Activated naive CD8-positive, alpha-beta T cell treated with anti-CD3 and anti-CD28 coated beads for 36 hours (primary cell): ENCODE results near the gene CREBBP. TPM values are rescaled to one million over a fixed set of nuclear protein-coding genes. Genes with fewer than 3 reads are reported as not detected.

Experiments
- DNase-seq: peaks from one replicate; pipeline ENCODE4 v3.0.0; 2021
- H3K27ac Mint-ChIP-seq: one replicate; pipeline ENCODE4 v1.8.0; 2022; ENCODE audit warnings: mild to moderate bottlenecking, moderate library complexity, mixed read lengths
- H3K27me3 Mint-ChIP-seq: one replicate; pipeline ENCODE4 v1.8.0; 2022; ENCODE audit warnings: mild to moderate bottlenecking, mixed read lengths
- H3K36me3 Mint-ChIP-seq: one replicate; pipeline ENCODE4 v1.8.0; 2021; ENCODE audit warnings: mild to moderate bottlenecking, mixed read lengths
- H3K4me1 Mint-ChIP-seq: one replicate; pipeline ENCODE4 v1.8.0; 2021; ENCODE audit warnings: mixed read lengths
- H3K4me3 Mint-ChIP-seq: one replicate; pipeline ENCODE4 v1.8.0; 2022; ENCODE audit warnings: mild to moderate bottlenecking, moderate library complexity, mixed read lengths
- H3K9me3 Mint-ChIP-seq: one replicate; pipeline ENCODE4 v1.8.0; 2022; ENCODE audit warnings: mixed read lengths
- total RNA-seq, 2 experiments: library from RNA; stranded (reverse); gene quantifications; one replicate each; pipeline ENCODE4 v1.2.3, GENCODE V29; 2021

The CREBBP gene
- total RNA-seq, 2 experiments from 2014 or later: 30.1 to 32.7 TPM

DNA sequence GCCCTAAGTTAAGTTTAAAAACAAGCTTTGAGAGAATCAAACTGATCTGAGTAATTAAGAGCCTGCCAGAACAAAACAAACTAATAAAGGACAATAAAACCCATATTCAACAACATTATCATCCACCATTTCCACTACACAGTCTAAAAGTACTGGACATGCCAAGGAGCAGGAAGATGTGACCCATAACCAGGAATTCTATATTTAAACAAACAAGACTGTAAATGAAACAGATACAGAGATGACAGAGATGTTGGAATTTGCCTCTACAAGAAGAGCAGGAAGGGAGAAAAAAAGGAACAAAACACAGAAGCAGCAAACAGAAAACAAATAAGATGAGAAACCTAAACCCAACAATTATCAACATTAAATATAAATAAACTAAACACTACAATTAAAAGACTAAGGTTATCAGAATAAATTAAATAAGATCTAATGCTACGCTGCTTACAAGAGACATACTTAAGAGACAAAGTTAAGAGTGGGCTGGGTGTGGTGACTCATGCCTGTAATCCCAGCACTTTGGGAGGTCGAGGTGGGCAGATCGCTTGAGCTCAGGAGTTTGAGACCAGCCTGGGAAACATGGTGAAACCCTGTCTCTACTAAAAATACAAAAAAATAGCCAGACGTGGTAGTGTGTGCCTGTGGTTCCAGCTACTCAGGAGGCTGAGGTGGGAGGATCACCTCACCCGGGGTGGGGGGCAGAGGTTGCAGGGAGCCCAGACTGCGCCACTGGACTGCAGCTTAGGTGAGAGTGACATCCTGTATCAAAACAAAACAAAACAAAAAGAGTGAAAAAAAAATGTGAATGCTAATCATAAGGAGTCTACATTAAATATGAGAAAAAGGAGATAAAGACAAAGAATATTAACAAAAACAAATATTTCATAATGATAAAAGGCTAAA lies 50.6 kb downstream of the CREBBP start:
- H3K4me1 Mint-ChIP-seq: peaks cover 40% of the 10 kb centered on the region
- H3K4me3 Mint-ChIP-seq: no peak overlapping the region
- H3K27ac Mint-ChIP-seq: no peak overlapping the region
- DNase-seq: no peak
- H3K36me3 Mint-ChIP-seq: peaks cover 50% of the 10 kb centered on the region
- H3K9me3 Mint-ChIP-seq: peaks cover 8% of the 10 kb centered on the region
- no peaks in the 10 kb centered on the region for H3K27me3 Mint-ChIP-seq

GRCh38 chr16:3825940-3826339 lies 54.6 kb downstream of the CREBBP start:
- Mint-ChIP-seq H3K27me3 (no peaks in the 10 kb centered on the region), H3K36me3 (peaks cover 24% of the 10 kb centered on the region), H3K27ac (no peak overlapping the region), H3K4me1 (peaks cover 72% of the 10 kb centered on the region), H3K9me3 (no peaks in the 10 kb centered on the region), H3K4me3 (no peak overlapping the region)
- DNase-seq: no peak

DNA sequence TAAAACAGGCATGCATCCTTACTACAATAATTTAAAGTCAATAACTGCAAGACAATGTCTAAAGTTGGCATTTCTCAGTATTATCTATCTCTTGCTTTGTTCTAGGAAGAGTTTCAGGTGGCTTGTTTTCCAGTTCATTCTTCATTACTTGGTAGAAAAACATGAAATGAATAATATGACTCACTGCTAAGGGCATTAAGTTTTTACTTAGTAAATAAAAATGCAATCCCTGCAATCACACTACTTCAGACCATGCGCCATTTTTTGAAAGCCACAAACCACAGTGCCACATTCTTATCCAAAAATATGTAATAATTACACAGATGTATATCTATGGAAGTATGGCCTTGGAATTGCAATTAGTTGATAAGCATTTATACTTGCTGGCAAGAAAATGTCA lies 55.4 kb downstream of the CREBBP start:
- peaks cover 21% of the 10 kb centered on the region for H3K36me3 Mint-ChIP-seq
- H3K27me3 Mint-ChIP-seq: no peaks in the 10 kb centered on the region
- peaks cover 78% of the 10 kb centered on the region for H3K4me1 Mint-ChIP-seq
- no peaks in the 10 kb centered on the region for H3K9me3 Mint-ChIP-seq
- H3K27ac Mint-ChIP-seq: peak overlapping the region; percentile 2
- no peak for DNase-seq
- no peak overlapping the region for H3K4me3 Mint-ChIP-seq

DNA sequence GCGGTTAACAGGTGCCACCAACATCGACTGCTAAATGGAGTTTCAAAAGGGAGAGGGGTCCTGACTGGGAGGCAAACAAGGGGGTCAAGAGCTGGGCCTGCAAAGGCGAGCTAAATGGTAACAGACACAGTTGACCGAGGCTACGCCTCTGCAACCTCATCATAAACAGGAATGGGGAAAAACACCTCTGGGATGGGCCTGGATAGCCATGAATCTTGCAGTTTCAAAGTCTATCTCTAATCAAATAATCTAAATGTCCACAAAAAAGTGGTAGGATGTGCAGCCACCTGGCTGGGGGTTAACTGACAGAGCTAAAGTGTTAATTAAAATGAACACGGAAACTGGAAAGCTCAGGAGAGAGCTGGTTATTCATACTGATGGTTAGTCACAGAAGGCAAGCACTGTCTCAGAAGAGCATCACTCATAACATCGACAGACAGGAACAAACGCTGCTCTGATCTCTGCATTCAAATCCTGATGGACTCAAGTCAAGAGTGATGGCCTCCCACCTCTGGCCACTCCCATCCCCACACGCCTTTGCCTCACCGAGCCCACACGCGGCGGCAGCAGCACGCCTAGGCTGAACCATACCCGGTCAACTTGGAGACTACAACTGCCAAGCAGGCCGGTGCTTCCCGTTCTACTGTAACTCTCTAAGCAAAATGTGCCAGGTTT lies 56.3 kb downstream of the CREBBP start:
- no peak for DNase-seq
- Mint-ChIP-seq H3K27me3 (no peaks in the 10 kb centered on the region), H3K4me3 (peak overlapping the region; percentile 2), H3K4me1 (peaks cover 81% of the 10 kb centered on the region), H3K27ac (peak overlapping the region; percentile 3), H3K36me3 (peaks cover 16% of the 10 kb centered on the region), H3K9me3 (no peaks in the 10 kb centered on the region)

DNA sequence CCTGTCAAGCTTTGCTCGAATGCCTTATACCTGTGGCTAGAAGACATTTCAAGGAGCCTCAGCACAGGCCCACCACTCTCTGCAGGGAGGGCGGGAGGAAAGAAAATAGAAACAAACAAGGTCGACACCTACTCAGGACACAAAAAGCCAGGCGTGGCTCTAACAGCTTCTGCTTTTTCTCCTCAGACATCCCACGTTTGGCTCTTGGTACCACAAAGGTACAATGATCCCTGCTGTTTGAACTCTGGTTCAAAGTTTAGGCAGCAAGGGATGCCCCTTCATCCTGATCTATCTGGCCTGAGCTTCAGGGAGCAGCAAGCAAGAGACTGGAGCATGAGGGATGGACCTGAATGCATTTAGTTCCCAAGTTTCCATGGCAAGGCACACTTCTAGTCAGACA lies 57.1 kb downstream of the CREBBP start:
- Mint-ChIP-seq H3K36me3 (peaks cover 16% of the 10 kb centered on the region), H3K9me3 (no peaks in the 10 kb centered on the region), H3K27me3 (no peaks in the 10 kb centered on the region), H3K27ac (no peak overlapping the region), H3K4me3 (no peak overlapping the region), H3K4me1 (peaks cover 89% of the 10 kb centered on the region)
- no peak for DNase-seq

DNA sequence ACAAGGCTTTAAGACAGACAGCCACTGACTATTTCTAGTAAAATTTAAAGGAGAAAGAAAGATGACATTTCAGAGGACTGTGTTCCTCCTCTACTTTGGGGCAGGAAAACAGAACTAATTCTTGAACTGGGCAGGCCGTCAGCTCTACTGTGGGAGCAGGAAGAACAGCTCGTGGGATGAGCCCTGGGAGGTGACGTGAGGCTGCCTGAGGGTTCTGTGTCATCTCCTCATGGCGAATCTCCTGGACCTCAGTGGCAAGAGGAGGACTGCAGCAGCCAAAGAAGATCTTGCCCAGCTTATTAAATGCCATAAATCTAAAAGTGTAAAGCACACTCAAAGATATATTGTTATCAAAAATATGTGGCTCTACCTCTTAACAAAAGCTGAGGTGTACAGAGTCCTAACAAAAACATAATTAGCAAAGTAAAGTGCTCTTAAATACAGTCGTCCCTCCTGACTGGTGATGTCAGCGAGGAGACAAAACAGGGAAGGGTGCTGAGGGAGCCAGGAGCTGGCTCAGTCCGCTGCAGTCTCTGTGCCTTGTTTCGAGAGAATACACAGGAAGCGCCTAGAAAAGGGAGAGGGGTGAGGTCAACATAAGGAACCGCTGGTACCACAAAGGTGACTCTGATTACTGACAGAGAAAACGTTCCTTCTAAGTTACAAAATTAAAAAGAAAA lies 58.0 kb downstream of the CREBBP start:
- Mint-ChIP-seq H3K27ac (no peak overlapping the region), H3K36me3 (peaks cover 19% of the 10 kb centered on the region), H3K4me1 (peaks cover 94% of the 10 kb centered on the region), H3K27me3 (no peaks in the 10 kb centered on the region), H3K4me3 (peak overlapping the region; percentile 51), H3K9me3 (no peaks in the 10 kb centered on the region)
- DNase-seq: no peak

DNA sequence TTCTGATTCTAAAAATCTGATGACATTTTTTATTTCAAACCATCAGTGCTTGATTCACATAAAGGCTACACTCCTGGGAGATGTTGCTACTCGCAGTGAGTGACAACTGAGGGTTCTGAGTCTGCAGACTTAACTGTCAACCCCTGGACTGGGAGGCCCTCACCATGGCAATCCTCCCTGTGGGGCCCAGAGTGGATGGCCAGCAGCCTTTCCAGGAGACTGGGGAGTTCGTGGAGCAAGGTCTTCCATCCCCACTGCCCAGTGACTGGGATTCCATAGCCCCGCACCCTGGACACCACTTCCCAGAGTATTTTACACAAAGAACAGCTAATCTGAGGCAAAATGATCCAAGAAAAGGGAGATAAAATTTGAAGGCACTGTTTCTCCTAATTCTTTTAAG lies 59.3 kb downstream of the CREBBP start:
- no peak overlapping the region for H3K27ac Mint-ChIP-seq
- peaks cover 95% of the 10 kb centered on the region for H3K4me1 Mint-ChIP-seq
- DNase-seq: no peak
- no peak overlapping the region for H3K4me3 Mint-ChIP-seq
- no peaks in the 10 kb centered on the region for H3K27me3 Mint-ChIP-seq
- H3K9me3 Mint-ChIP-seq: no peaks in the 10 kb centered on the region
- H3K36me3 Mint-ChIP-seq: peaks cover 14% of the 10 kb centered on the region

GRCh38 chr16:3819746-3820724 lies 60.5 kb downstream of the CREBBP start:
- H3K4me3 Mint-ChIP-seq: no peak overlapping the region
- peaks cover 12% of the 10 kb centered on the region for H3K36me3 Mint-ChIP-seq

DNA sequence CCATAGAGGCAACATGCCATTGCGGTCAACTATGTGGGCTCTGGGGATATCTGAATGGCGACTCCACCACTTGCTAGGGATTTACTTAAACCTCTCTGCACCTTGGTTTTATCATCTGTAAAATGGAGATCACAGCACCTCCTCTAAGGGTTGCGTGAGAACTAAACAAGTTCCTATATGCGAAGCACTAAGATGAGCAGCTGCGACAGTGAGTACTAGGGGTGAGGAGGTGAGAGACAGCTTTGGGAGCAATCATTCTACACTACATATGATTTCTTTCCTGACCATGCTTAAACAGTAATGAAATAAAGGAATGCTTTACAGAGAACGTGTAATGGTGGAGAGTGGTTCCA lies 61.4 kb downstream of the CREBBP start:
- H3K36me3 Mint-ChIP-seq: peaks cover 6% of the 10 kb centered on the region
- no peak overlapping the region for H3K27ac Mint-ChIP-seq
- DNase-seq: no peak
- H3K9me3 Mint-ChIP-seq: no peaks in the 10 kb centered on the region
- no peak overlapping the region for H3K4me3 Mint-ChIP-seq
- no peaks in the 10 kb centered on the region for H3K27me3 Mint-ChIP-seq
- peaks cover 83% of the 10 kb centered on the region for H3K4me1 Mint-ChIP-seq

More at GRCh38 chr16:3819746-3820724, 60.5 kb downstream of the CREBBP start:
- Mint-ChIP-seq H3K27me3 (no peaks in the 10 kb centered on the region), H3K9me3 (no peaks in the 10 kb centered on the region), H3K4me1 (peaks cover 87% of the 10 kb centered on the region), H3K27ac (peak overlapping the region; percentile 54)
- DNase-seq: no peak

DNA sequence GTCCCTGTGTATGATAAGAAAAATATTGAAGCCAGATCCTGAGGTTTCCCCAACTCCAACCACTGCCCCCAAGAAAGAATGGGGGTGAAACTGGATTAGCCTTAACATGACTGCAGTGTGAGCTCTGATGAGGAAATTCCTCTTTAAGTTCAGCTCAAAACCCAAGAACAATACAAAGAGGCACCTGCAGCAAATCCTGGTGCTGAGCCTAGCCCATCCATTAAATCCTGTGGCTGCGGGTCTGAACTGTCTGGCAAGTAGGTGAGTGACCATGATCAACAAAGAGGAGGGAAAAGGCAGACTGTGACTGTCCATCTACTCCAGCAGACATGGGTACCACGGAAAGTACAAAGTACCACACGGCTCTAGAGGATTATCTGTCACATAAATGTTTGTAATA lies 64.2 kb downstream of the CREBBP start:
- DNase-seq: no peak
- Mint-ChIP-seq H3K27me3 (no peaks in the 10 kb centered on the region), H3K27ac (no peak overlapping the region), H3K4me1 (peaks cover 71% of the 10 kb centered on the region), H3K9me3 (no peaks in the 10 kb centered on the region), H3K36me3 (peaks cover 5% of the 10 kb centered on the region), H3K4me3 (no peak overlapping the region)

GRCh38 chr16:3814755-3815154 lies 65.8 kb downstream of the CREBBP start:
- Mint-ChIP-seq H3K36me3 (peaks cover 17% of the 10 kb centered on the region), H3K4me1 (peaks cover 70% of the 10 kb centered on the region), H3K9me3 (no peaks in the 10 kb centered on the region), H3K27ac (no peak overlapping the region), H3K4me3 (no peak overlapping the region), H3K27me3 (no peaks in the 10 kb centered on the region)
- no peak for DNase-seq

GRCh38 chr16:3812469-3813172 lies 67.9 kb downstream of the CREBBP start:
- Mint-ChIP-seq H3K27ac (no peak overlapping the region), H3K9me3 (no peaks in the 10 kb centered on the region), H3K4me3 (no peak overlapping the region), H3K4me1 (peaks cover 67% of the 10 kb centered on the region), H3K27me3 (no peaks in the 10 kb centered on the region), H3K36me3 (peaks cover 20% of the 10 kb centered on the region)
- no peak for DNase-seq

DNA sequence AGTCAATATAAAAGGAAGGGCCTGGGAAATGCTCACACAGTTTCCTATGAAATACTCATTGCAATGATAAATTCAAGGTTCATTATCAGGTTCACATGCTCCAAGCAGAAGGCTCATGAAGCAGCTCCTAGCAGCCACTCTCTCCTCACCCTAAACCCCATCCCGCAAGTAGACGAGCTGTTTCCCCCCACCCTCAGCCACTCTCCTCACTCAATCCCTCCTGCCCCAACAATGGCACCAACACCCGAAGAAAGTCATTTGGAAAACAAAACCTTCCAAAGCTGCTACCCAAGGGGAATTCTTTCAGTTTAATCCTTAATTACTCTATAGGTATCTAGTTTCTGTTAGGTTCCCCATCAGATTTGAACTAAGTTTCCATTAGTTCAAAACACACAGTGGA lies 69.7 kb downstream of the CREBBP start:
- no peak overlapping the region for H3K4me3 Mint-ChIP-seq
- H3K36me3 Mint-ChIP-seq: peaks cover 35% of the 10 kb centered on the region

DNA sequence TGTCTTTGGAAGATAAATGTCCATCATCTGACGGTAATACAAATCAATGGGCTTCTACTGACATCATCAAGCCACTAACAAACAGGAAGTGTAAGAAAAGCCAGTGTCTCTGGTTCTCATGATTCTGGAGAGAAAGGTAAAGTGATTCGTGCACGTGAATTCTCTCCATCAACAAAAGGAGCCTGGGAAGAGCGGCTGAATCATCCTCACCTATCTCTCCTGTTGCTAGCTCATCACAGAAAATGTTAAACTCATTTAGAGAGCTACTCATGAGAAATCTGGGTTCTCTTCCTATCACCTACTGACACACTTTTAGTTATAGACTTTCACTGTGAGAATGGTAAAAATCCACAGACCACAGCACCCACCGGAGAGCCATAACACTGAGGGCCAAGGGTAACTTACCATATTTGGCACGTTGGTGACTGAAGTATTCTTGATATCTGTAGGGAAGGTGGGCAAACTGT lies 70.3 kb downstream of the CREBBP start:
- H3K27ac Mint-ChIP-seq: no peak overlapping the region
- H3K9me3 Mint-ChIP-seq: no peaks in the 10 kb centered on the region
- no peak for DNase-seq
- peaks cover 73% of the 10 kb centered on the region for H3K4me1 Mint-ChIP-seq
- no peaks in the 10 kb centered on the region for H3K27me3 Mint-ChIP-seq
- peaks cover 35% of the 10 kb centered on the region for H3K36me3 Mint-ChIP-seq
- H3K4me3 Mint-ChIP-seq: no peak overlapping the region

More for the DNA sequence above, 69.7 kb downstream of the CREBBP start:
- no peak for DNase-seq
- H3K4me1 Mint-ChIP-seq: peaks cover 67% of the 10 kb centered on the region
- H3K9me3 Mint-ChIP-seq: no peaks in the 10 kb centered on the region
- no peak overlapping the region for H3K27ac Mint-ChIP-seq
- H3K27me3 Mint-ChIP-seq: no peaks in the 10 kb centered on the region
